NK-92 treated with Interleukin-12 subunit alpha and Interleukin-12 subunit beta, amount 100 ng/mL, for 24 hours (cell line): ENCODE measurements around the gene RBPMS2.
"Not testable (repeated sequence)": the region's sequence is repeated elsewhere in the genome, so short reads cannot be mapped to it uniquely, and the experiment has no call there.

Experiments
- DNase-seq: peaks from one replicate; lab custom pipeline; 2025; lab: John Stamatoyannopoulos, UW

The RBPMS2 gene

GRCh38 chr15:64753480-64754185 is 21.8 kb downstream of the RBPMS2 start:
- DNase-seq = no peak

GRCh38 chr15:64751464-64751863 is 23.9 kb downstream of the RBPMS2 start:
- DNase-seq = no peak

GRCh38 chr15:64749999-64750657 is 25.3 kb downstream of the RBPMS2 start:
- no peak for DNase-seq

- DNase-seq = no peak
Observed at GRCh38 chr15:64749167-64749566, 26.2 kb downstream of the RBPMS2 start.

- no peak for DNase-seq
Observed at GRCh38 chr15:64748251-64748650, 27.1 kb downstream of the RBPMS2 start.

GRCh38 chr15:64747578-64747977 is 27.8 kb downstream of the RBPMS2 start:
- DNase-seq = no peak

- DNase-seq = no peak
Observed at GRCh38 chr15:64746921-64747320, 28.5 kb downstream of the RBPMS2 start.

- DNase-seq = no peak
Observed at GRCh38 chr15:64746356-64746755, 29.0 kb downstream of the RBPMS2 start.

- no peak for DNase-seq
Observed at GRCh38 chr15:64743691-64744090, 31.7 kb downstream of the RBPMS2 start.

- DNase-seq = no peak
Observed at GRCh38 chr15:64742921-64743320, 32.5 kb downstream of the RBPMS2 start.

GRCh38 chr15:64742385-64742784 is 33.0 kb downstream of the RBPMS2 start:
- DNase-seq = no peak

GRCh38 chr15:64741708-64742107 is 33.7 kb downstream of the RBPMS2 start:
- DNase-seq = not testable (repeated sequence)

GRCh38 chr15:64740311-64741170 is 34.8 kb downstream of the RBPMS2 start:
- DNase-seq = no peak

GRCh38 chr15:64739577-64740143 is 35.7 kb downstream of the RBPMS2 start:
- DNase-seq = no peak

- DNase-seq = no peak
Observed at GRCh38 chr15:64739156-64739555, 36.2 kb downstream of the RBPMS2 start.

GRCh38 chr15:64738226-64739095 is 36.9 kb downstream of the RBPMS2 start:
- no peak for DNase-seq

- DNase-seq = no peak
Observed at GRCh38 chr15:64732156-64732860, 43.1 kb downstream of the RBPMS2 start.

GRCh38 chr15:64731805-64732151 is 43.6 kb downstream of the RBPMS2 start:
- no peak for DNase-seq

GRCh38 chr15:64731012-64731804 is 44.2 kb downstream of the RBPMS2 start:
- peak; percentile 61 for DNase-seq

- no peak for DNase-seq
Observed at GRCh38 chr15:64730151-64730550, 45.2 kb downstream of the RBPMS2 start.
